GM21447 (cell line): Measurements from ENCODE around the gene PRKN.
"Not testable (repeated sequence)": the region's sequence is repeated elsewhere in the genome, so short reads cannot be mapped to it uniquely, and the experiment has no call there.

ENCODE experiments used
- ATAC-seq: cut with Tn5 transposase; IDR thresholded peaks from one replicate; pipeline ENCODE4 v1.9.1; 2021; ENCODE audit not compliant: unreplicated experiment

Gene PRKN

DNA sequence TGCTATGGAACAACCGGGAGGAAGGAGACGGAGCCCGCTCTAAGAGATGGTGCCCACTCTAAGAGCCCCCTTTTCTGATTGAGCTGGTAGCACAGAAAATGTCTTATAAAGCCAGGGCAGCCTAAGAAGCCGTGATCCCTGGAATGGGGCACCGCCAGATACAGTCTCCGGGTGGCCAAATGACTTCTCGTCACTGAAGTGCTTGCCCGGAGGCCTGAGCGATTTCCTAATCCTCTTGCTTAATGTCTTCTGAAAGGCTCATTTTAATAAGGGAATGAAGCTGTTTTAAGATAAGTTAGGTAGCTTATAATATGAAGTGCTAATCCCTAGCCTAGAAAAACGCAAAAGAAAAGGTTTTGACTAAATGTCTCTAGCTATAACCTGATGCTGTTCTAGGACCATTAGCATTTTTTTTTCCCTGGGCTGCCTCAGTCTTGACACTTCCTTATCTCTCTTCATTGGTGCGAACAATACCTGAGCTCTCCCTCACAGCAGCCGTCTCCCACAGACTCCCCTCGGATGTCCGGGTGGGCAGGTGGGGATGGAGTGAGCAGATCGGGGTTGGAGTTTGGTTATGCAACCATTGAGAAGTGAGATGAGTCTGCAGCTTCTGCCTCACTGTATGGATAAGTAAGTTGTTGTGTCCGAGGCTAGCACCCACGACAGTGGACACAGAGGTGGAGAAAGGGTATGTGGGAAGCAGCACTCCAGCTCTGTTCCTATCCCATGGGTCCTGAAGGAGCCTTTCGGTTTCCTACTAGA, 894.3 kb downstream of the PRKN start:
- no peak for ATAC-seq

GRCh38 chr6:161832622-161833021, 894.9 kb downstream of the PRKN start:
- ATAC-seq: no peak

DNA sequence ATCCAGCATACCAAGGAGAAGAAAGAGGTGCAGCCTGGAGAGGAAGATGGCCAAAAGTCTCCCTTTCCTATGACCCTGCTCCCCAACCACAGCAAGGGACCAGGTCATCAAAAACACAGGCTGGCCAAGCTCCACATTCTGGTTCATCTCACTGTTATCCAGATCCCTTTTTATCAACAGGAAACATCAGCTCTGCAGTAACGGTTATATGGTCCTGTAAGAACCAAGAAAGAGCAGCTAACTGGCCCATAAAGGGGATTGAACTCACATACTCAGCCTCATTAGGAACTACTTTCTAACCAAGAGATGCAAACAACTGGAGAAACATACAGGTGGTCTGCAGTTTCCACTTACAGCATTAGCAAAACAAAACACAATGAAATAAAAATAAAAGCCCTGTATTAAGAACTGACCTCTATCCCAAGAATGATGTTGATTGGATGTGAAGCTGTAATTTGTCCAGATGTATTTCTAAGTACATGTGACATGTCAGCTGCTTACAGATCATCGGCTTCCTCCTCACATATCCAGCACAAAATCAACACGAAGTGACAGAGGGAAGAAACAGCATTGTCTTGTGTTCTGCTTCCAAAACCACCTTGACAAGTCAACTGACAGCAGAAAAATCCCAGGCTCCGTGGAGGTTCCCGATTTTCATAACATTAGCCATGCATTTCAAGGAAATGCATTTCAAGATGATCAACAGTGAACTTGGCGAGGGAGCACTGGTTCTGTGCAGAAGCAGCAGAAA, 896.5 kb downstream of the PRKN start:
- no peak for ATAC-seq

DNA sequence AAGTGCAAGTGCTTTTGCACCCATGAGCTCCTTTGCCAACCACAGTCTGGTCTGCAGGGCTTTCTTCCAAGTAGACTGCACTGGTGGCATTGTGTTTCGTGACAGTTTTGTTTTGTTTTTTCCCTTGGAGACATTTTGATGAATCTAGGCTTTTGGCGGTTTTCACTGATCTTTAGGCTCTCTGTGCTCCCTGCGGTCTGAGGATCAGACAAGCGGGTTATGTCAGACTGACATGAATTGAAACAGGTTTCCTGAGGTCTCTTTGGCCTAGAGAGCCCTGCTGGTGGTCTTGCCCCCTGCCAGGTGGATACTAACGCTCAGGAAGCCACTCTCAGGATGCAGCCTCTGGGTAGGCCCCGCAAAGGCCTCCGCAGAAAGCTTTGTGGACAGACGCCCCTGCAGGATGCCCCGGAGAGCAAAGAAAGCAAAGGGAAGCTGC, 898.3 kb downstream of the PRKN start:
- no peak for ATAC-seq

- ATAC-seq: no peak
Observed at GRCh38 chr6:161828355-161828754, 899.2 kb downstream of the PRKN start.

DNA sequence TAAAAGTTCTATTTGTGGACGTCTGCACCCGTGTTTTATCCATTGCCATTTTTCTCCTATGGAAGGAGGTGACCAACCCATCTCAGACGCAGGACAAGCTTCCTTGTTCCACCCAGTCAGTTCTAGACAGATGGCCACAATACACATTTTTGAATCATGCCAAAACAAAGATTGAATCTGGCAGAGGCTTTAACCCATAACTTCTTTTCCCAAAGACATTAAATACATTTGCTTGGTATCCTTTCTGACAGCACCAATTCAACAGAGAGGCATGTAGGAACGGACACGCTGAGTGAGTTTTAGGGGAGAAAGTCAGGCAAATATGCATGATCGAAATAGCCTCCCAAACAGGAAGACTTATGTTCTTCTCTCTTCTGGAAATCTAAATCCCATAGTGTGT, 901.1 kb downstream of the PRKN start:
- no peak for ATAC-seq

- not testable (repeated sequence) for ATAC-seq
Observed at GRCh38 chr6:161822204-161822603, 905.4 kb downstream of the PRKN start.

GRCh38 chr6:161817881-161818280, 909.7 kb downstream of the PRKN start:
- ATAC-seq: no peak

- ATAC-seq: no peak
Observed at GRCh38 chr6:161815965-161816364, 911.6 kb downstream of the PRKN start.

DNA sequence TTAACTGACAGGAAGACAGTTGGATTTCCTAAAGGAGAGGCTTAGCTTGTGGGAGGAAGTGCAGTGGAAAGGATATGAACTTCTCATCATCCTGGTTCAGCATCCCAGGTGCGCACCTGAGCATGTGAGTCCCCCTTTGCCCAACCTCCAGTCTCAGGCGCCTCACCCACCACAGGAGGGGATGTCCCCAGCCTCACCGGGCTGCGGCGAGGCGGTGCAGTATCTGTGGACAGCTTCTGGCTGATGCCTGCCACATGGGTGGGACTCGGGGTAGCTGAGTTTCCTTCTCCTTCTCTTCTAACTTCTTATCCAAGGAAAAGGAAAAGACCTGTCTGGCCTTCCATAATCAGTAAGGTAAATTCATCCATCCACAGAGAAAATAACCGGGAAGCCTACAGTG, 914.4 kb downstream of the PRKN start:
- ATAC-seq: no peak

DNA sequence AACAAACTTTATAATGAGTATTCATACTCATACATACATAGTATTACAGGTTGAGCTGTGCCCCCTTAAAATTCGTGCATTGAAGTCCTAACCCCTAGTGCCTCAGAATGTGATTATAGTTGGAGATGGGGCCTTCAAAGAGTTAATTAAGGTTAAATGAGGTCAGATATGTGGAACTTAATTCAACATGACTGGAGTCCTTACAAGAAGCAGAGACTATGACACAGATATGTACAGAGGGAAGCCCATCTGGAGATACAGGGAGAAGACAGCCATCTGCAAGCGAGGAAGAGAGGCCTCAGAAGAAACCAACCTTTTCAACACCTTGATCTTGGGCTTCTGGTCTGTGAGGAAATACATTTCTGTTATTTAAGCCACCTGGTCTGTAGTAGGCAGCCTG, 917.6 kb downstream of the PRKN start:
- no peak for ATAC-seq

GRCh38 chr6:161804838-161805237, 922.7 kb downstream of the PRKN start:
- ATAC-seq: no peak

DNA sequence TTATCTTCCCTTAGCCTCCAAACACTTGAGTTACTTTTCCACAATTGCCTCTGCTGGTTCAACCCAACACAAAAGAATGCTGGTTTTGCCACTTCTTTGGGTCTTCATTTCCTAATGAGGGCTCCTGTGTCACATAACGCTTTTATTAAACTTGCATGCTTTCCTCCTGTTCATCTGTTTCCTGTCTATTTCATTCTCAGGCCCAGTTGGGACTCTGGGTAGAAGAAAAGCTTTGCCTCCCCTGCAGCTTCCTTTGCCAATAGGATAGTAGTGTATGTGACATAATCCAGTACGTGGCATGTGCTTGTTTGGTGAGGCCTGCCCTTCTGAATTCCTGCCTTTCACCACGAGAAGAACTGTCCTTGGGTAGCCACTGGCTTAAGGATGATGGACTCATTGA, 924.4 kb downstream of the PRKN start:
- no peak for ATAC-seq

DNA sequence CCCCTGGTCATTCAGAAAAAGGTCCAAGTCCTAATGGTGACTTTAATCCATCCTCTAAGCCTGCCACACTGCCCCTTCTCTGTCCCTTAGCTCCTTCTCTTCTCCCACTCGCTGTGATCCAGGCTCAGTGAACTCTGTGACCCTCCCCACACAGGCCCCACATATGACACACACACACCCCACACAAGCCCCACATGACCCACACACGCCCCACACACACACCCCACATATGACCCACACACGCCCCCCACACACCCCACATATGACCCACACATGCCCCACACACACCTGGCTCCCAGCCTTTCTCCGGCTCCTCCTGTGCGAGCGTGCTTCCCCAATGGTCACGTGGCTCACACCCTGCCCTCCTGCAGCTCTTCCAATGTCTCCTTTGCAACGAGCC, 925.3 kb downstream of the PRKN start:
- no peak for ATAC-seq

GRCh38 chr6:161798844-161799394, 928.6 kb downstream of the PRKN start:
- ATAC-seq: no peak

GRCh38 chr6:161796681-161797080, 930.9 kb downstream of the PRKN start:
- ATAC-seq: no peak

GRCh38 chr6:161792851-161793493, 934.6 kb downstream of the PRKN start:
- no peak for ATAC-seq

DNA sequence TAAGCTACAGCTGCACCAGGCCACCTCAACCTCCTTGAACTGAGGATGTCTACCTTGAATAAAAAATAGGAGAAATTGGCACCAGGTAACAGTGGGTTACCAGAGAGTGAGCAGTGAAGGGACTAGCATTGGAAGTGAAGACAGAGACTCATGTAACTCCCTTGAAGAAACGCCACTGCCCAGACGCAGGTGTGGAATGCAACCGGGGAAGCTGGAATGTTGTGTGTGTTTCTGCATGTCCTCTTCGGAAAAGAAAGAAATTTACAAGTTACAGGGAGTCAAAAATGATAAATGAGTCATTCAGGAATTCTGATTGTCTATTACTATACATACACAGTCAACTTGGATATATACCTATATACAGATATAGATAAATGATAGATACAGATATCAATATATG, 939.0 kb downstream of the PRKN start:
- no peak for ATAC-seq

DNA sequence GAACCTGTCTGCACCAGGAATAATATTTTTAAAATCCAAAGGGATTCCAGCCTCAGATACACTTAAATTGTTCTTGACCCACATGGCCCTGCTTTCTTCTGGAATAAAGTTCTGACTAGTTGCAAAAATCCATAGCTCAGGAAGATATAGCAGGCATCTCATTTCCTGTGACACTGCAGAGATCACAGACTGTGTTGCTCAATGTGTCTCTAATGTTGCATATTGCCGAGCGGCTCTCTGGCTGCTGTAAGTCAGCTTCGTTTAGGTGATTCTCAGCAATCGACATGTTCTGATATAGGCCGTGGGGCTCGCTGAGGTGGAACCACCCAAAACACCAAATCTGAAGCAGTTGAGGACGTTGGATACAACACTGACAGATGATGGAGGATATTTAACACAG, 955.4 kb downstream of the PRKN start:
- ATAC-seq: no peak

GRCh38 chr6:161761966-161762365, 965.6 kb downstream of the PRKN start:
- no peak for ATAC-seq

- ATAC-seq: no peak
Observed at GRCh38 chr6:161755080-161755479, 972.5 kb downstream of the PRKN start.

DNA sequence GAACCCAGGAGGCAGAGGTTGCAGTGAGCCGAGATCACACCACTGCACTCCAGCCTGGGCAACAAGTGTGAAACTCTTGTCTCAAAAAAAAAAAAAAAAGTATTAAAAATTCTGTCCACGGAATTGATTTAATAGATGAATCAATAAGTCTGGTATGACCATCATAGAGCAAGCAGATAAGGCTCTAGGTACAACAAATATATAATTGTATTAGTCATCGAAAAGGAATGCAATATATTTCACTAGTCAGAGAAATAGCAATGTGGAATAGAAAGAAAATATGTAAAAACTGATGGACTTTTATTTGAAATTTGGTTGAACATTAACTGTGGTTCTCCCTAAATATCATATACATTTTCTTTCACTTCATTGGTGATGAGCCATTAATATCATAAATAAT, 976.9 kb downstream of the PRKN start:
- no peak for ATAC-seq
